ENCODE results near the gene HNRNPUL2.

DNA sequence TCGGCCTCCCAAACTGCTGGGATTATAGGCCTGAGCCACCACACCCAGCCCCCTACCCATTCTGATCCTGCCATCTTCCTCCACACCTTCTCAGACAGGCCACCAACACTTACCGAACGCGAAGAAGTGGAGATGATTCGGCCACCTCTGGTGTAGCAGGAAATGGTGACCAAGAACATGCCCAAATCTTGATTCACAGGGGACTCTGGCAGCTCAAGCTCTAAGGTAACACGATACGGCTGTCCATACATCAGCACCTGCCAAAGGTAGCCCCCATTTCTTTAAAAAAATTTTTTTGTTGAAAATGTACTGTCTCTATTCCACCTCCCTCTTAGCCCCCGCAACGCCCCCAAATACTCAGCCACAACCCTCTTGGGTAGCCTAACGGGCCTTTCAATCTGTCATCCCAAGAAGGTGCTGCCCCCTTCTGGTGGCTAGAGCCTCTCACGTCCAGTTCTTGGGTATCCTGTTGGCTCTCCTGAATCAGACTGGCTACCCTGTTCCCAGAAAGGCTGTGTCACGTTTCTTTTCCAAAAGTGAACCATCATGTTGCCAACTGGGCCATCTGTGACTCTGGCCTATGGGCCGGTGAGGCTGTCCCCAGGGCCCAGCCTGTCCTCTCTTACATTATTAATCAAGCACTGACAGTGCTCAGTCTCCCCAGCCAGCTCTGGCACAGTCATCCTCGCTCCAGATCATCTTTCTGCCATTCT, 32.6 kb downstream of the HNRNPUL2 start:
- TF ChIP-seq, protein P1, sequence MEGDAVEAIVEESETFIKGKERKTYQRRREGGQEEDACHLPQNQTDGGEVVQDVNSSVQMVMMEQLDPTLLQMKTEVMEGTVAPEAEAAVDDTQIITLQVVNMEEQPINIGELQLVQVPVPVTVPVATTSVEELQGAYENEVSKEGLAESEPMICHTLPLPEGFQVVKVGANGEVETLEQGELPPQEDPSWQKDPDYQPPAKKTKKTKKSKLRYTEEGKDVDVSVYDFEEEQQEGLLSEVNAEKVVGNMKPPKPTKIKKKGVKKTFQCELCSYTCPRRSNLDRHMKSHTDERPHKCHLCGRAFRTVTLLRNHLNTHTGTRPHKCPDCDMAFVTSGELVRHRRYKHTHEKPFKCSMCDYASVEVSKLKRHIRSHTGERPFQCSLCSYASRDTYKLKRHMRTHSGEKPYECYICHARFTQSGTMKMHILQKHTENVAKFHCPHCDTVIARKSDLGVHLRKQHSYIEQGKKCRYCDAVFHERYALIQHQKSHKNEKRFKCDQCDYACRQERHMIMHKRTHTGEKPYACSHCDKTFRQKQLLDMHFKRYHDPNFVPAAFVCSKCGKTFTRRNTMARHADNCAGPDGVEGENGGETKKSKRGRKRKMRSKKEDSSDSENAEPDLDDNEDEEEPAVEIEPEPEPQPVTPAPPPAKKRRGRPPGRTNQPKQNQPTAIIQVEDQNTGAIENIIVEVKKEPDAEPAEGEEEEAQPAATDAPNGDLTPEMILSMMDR (IDR thresholded peaks at IDR 0.05 in 4 of 5, conservative IDR thresholded peaks at IDR 0.05 in 1 of 5) = peak; percentile 85 to 90 (median 88)
- peak in 1 of 2 donors; percentile 24 for TF ChIP-seq POLR2A (IDR thresholded peaks at IDR 0.05)
